Measurements from ENCODE around the gene PITPNM3.

DNA sequence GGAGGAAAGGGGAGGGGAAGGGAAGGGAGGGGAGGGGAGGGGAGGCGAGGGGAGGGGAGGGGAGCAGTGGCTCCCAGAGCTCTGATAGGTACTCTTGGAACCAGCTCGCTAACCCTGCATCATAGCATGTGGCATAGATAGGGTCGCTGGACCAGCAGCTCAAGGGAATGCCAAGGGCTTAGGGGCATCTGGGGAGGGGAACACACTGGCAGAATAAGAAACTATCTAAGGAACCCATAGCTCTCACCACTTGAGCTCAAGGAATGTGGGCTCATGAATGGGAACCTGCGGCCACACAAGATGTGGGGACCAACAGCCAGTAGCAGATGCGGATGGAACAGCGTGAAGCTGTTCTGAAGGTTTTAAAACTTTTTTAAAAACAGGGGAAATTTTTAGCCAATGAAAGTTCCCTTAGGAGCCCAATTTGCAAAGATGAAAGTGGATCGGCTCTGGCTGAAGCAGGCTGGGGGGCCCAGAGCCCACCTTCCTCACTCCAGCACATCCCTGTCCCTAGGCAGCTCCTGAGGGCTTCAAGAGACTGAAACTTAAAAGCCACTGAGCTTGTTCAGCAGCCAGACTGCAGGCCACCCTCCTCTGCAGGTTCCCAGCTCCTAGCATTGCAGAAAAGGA, 65.2 kb downstream of the PITPNM3 start:
- TF ChIP-seq, protein P1, sequence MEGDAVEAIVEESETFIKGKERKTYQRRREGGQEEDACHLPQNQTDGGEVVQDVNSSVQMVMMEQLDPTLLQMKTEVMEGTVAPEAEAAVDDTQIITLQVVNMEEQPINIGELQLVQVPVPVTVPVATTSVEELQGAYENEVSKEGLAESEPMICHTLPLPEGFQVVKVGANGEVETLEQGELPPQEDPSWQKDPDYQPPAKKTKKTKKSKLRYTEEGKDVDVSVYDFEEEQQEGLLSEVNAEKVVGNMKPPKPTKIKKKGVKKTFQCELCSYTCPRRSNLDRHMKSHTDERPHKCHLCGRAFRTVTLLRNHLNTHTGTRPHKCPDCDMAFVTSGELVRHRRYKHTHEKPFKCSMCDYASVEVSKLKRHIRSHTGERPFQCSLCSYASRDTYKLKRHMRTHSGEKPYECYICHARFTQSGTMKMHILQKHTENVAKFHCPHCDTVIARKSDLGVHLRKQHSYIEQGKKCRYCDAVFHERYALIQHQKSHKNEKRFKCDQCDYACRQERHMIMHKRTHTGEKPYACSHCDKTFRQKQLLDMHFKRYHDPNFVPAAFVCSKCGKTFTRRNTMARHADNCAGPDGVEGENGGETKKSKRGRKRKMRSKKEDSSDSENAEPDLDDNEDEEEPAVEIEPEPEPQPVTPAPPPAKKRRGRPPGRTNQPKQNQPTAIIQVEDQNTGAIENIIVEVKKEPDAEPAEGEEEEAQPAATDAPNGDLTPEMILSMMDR (IDR thresholded peaks at IDR 0.05): no peak
- TF ChIP-seq POLR2A (IDR thresholded peaks at IDR 0.05): no peak

Measured in adrenal gland (tissue), 5 donors.